Measurements from ENCODE around the gene KCNJ15. TPM values are rescaled to one million over a fixed set of nuclear protein-coding genes. Genes with fewer than 3 reads are reported as not detected.

Gene KCNJ15
- total RNA-seq, 1 donor from 2014 or later: 14.8 TPM

DNA sequence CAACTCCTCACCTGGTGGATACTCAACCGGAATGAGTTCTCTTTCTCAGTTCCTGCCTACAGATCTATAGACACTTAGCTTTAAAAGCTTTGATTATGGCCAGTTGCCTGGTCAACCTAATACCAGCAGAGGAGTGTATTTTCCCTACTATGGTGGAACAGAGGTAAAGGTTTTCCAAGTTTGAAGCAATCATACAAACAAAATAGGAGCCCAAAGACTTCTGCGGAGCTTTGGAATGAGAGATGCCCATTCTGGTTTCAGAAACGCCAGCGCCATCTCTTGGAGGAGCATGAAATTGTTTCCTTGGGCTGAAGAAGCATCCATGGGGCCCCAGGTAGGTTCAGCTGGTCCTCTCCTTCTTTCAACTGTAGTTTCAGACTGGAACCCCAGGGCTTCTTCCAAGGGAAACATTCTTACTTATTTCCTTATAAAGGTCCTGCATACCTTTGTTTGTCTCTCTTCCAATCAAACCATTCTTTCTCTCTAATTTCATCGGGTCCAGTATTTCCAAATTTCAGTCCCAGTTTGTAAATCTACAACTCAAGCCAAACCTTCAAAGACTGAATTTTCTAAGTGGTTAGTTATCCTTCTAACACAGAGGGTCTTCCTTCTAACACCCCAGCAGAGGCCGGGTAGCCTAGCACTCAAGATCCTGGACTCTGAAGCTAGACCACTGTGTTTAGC is 95.9 kb downstream of the KCNJ15 start:
- DNase-seq (ENCODE audit: low read depth): peak; percentile 90

DNA sequence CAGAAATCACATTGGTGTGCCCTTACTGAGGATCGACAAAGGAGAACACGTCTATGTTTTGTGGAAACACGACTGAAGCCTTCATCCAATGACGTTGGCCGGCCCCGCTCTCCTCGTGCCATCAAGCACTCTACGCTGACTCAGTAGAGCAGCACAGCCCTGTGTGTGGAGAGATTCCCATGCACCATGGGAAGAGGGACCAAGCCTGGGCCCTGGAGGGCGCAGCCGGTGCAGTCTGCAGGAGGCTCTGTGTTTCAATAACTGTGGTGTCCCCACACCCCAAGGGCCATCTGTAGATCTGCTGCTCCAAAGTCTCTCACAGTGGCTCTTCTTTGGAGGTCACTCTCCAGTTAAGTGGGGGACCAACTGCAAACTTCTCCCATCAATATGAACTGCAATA is 97.4 kb downstream of the KCNJ15 start:
- no peak for DNase-seq (ENCODE audit: low read depth)

DNA sequence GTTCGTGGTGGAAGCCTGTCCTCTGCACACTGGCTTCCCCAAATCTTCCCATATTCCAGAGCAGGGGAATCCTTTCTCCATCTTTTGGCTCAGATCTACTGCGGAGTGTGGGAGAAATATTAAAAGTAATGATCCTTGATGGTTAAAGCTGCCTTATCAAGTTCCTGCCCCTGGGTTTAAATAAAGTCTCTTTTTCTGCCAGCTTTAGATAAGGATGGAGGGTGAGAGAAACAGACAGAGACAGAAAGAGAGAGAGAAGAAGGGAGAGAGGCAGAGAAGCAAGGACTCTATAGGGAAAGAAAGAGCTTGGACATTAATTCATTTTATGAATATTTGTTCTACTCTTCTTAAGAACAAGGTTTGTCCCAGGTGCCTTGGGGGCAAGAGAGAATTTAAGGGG is 98.0 kb downstream of the KCNJ15 start:
- DNase-seq (ENCODE audit: low read depth): no peak

DNA sequence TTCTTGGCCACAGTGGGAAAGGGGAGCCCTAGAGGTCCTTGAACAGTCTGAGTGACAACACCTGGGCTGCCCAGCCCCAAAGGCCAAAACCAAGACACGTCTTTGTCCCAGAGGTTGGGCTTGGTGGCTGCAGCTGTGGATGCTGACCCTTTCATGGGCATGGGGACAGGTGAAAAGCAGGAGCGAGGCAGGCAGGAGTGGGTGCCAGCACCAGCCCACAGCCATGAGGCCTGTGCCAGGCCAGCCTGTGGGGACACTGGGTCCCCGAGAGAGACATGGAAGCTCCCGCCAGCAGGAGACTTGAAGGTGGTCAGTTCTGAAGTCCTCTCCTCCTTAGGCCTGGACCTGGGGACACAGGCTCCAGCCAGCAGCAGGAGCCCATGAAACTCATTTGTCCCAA is 98.6 kb downstream of the KCNJ15 start:
- no peak for DNase-seq (ENCODE audit: low read depth)

DNA sequence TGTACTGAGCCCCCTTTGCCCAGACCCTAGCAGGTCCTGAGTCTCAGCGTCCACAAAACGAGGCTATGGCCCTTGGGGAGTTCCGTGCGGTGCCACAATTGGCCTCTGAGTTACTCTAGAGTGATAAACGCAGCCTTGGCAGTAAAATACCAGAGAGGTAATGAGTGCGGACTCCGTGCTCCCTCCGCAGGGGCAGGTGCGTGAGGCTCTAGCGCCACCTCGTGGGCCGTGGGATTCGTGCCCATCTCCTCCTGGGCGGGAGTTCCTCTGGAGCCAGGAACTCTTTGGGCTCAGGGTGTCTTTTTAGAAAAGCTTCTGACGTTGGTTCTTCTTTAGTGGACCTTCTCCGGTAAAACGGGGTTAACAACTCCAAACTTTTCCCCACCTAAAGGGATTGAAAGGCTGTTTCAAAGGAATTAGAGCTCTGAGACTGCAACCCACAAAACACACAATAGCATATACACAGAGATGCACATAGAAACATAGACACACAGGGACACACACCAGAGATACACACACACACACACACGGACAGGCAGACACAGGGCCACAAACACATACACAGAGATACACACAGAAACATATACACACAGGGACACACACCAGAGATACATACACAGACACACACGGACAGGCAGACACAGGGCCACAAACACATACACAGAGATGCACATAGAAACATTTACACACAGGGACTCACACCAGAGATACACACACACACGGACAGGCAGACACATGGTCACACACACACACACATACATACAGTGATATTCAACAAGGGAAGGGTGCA is 99.4 kb downstream of the KCNJ15 start:
- DNase-seq (ENCODE audit: low read depth): peak; percentile 81

Other genes with a start within 250 kb of the KCNJ15 start
- 1.4 TPM in 1 of 2 replicates, not detected in the other for gene ERG, start 241.5 kb downstream of the KCNJ15 start, total RNA-seq

All from myocyte (in vitro differentiated cells).